ENCODE measurements around the gene HDGFL1. TPM values are rescaled to one million over a fixed set of nuclear protein-coding genes. Genes with fewer than 3 reads are reported as not detected.

HDGFL1 gene
- total and polyA plus RNA-seq, 2 donors (not counting 3 experiments of a cell fraction or from before 2014, with no cell fraction given): not detected

DNA sequence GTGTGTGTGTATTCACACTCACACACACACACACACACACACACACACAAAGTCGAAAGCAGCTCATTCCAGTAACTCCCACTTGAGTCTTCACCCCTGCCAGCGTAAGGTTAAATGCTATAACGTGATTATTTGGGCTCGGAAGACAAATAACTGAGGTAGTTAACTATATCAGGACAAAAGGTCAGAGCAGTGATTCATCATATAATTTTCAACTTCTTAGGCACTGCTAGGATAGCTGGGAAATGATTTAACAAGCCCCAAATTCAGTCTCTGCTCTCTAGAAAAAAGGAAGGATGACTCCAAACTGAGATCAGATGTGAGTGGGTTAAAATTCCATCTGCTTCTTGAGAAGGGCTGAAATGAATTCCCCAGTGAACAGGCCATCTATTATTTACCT, 30.7 kb downstream of the HDGFL1 start:
- H3K9me3 ChIP-seq (replicated peaks; ENCODE audit: control insufficient read depth, insufficient read depth, low read length): no peaks in the 10 kb centered on the region
- H3K27ac ChIP-seq (ENCODE audit: insufficient read depth, low read depth, low read length): no peak overlapping the region
- H3K4me2 ChIP-seq (ENCODE audit: insufficient read depth, low read length): no peak overlapping the region
- no peak overlapping the region for H2AFZ ChIP-seq (ENCODE audit: low read depth, low read length)
- FAIRE-seq: no peak
- BruUV-seq (replicated peaks): no TSS peak
- H3K79me2 ChIP-seq (ENCODE audit: control insufficient read depth, insufficient read depth, low read length): no peaks in the 10 kb centered on the region
- intact Hi-C loops (cut with micrococcal nuclease): no loop called here
- no peak for DNase-seq (ENCODE audit: low read depth, low spot score)
- H3K4me3 ChIP-seq (replicated peaks in 1 of 3; ENCODE audit: insufficient read depth in 1 of 3, low read depth in 1 of 3, low read length in 3 of 3): no peak overlapping the region
- no peaks in the 10 kb centered on the region for H4K20me1 ChIP-seq (replicated peaks; ENCODE audit: control insufficient read depth, extremely low read depth, insufficient read depth, low read length)
- TF ChIP-seq MYC (IDR thresholded peaks at IDR 0.05; ENCODE audit: low read depth, low read length) (no peak), POLR2AphosphoS5 (IDR thresholded peaks at IDR 0.05; ENCODE audit: insufficient read depth, low read depth, low read length) (no peak), FOS (IDR thresholded peaks at IDR 0.05; ENCODE audit: borderline replicate concordance, insufficient read depth, low read length) (no peak), POLR2A (IDR thresholded peaks at IDR 0.05; ENCODE audit: low read depth, low read length) (no peak), EZH2 (IDR thresholded peaks at IDR 0.05; ENCODE audit: borderline replicate concordance, low read depth, low read length, severe bottlenecking) (no peak), JUN (IDR thresholded peaks at IDR 0.05; ENCODE audit: borderline replicate concordance, insufficient read depth, insufficient read length, low read depth) (no peak), GATA2 (IDR thresholded peaks at IDR 0.05; ENCODE audit: insufficient read depth, insufficient read length, low read depth, low read length) (no peak)
- TF ChIP-seq, protein P1, sequence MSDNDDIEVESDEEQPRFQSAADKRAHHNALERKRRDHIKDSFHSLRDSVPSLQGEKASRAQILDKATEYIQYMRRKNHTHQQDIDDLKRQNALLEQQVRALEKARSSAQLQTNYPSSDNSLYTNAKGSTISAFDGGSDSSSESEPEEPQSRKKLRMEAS (IDR thresholded peaks at IDR 0.05; ENCODE audit: insufficient read depth, insufficient read length): no peak
- TF ChIP-seq, protein P2, sequence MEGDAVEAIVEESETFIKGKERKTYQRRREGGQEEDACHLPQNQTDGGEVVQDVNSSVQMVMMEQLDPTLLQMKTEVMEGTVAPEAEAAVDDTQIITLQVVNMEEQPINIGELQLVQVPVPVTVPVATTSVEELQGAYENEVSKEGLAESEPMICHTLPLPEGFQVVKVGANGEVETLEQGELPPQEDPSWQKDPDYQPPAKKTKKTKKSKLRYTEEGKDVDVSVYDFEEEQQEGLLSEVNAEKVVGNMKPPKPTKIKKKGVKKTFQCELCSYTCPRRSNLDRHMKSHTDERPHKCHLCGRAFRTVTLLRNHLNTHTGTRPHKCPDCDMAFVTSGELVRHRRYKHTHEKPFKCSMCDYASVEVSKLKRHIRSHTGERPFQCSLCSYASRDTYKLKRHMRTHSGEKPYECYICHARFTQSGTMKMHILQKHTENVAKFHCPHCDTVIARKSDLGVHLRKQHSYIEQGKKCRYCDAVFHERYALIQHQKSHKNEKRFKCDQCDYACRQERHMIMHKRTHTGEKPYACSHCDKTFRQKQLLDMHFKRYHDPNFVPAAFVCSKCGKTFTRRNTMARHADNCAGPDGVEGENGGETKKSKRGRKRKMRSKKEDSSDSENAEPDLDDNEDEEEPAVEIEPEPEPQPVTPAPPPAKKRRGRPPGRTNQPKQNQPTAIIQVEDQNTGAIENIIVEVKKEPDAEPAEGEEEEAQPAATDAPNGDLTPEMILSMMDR (IDR thresholded peaks at IDR 0.05; ENCODE audit: extremely low read depth in 1 of 2, insufficient read depth in 1 of 2, low read depth in 1 of 2, low read length in 2 of 2): no peak
- H3K9me1 ChIP-seq (replicated peaks; ENCODE audit: control insufficient read depth, extremely low read depth, insufficient read depth, low read length): no peaks in the 10 kb centered on the region
- H3K27me3 ChIP-seq (ENCODE audit: control insufficient read depth in 2 of 2, insufficient read depth in 2 of 2, low read length in 2 of 2): no peaks in the 10 kb centered on the region
- no peaks in the 10 kb centered on the region for H3K4me1 ChIP-seq (ENCODE audit: control insufficient read depth, extremely low read depth, insufficient read depth, low read length)
- ChIA-PET POLR2A (no interaction called here), CTCF (no interaction called here)
- no peak overlapping the region for H3K9ac ChIP-seq (replicated peaks; ENCODE audit: extremely low read depth, insufficient read depth, low read length)
- dilution Hi-C loops (cut with MboI; ENCODE audit: extremely low pct_ligation_motif_present, low sequenced_read_pairs): no loop called here
- H3K36me3 ChIP-seq (ENCODE audit: control insufficient read depth in 2 of 2, extremely low read depth in 1 of 2, insufficient read depth in 2 of 2, low read length in 2 of 2): no peaks in the 10 kb centered on the region
